ENCODE data around the gene NQO2.
"Not testable (repeated sequence)": the region's sequence is repeated elsewhere in the genome, so short reads cannot be mapped to it uniquely, and the experiment has no call there.

Gene NQO2

DNA sequence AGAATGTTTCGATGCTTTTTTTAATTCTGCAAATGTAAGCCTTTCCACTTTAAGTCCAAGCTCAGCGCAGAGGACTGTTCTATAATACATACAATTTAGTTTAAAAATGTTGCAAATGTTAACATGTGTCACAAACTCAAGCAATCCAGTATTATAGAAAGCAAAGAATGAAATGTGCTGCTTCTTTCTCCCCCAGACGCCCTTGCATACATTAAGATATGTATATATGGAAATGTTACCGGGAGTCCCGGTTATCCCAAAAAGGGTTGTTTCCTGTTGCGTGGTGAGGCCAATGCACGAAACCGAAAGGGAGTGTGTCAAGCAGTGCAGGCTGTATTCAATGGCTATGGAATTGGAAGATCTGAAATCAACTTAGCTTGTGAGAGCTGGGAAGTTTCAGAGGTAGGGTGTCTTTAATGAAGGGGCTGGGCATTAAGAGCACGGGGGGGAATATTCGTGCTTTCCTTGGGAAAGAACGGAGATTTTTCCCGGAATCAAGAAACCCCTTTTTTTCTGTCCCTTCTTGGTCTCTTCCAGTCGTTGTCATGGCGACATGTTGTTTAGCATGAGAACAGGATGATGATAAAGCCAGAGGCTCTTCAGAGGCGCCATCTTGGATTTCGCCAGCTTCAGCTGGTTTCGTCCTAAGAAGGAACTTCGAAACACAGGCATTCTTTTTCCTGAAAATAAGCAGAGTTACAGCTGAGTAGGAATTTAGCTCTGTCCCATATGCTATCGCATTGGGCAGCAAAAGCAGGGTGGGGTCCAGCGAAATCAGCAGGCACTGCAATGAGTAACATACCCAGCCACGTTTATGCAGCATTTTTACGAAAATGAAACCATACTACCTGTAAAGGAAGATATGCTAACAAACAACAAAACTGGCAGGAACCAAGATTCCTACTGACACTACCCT is 10.1 kb upstream of the NQO2 start:
- no peaks in the 10 kb centered on the region for H3K36me3 ChIP-seq (ENCODE audit: insufficient read depth, low read length)
- WGBS: 4% methylated on average over 21 of the region's 22 CpGs
- peaks cover 27% of the 10 kb centered on the region for H3K4me1 ChIP-seq (ENCODE audit: insufficient read depth, low read length)
- H3K27ac ChIP-seq (ENCODE audit: low read depth, low read length): peak overlapping the region; percentile 98
- H3K9me3 ChIP-seq (ENCODE audit: insufficient read depth, low read depth, low read length): no peaks in the 10 kb centered on the region
- H3K27me3 ChIP-seq (ENCODE audit: insufficient read depth, low read length): no peaks in the 10 kb centered on the region
- H3K9ac ChIP-seq (ENCODE audit: low read depth, low read length): peak overlapping the region; percentile 86
- H3K4me3 ChIP-seq (ENCODE audit: low read length): peak overlapping the region; percentile 59

DNA sequence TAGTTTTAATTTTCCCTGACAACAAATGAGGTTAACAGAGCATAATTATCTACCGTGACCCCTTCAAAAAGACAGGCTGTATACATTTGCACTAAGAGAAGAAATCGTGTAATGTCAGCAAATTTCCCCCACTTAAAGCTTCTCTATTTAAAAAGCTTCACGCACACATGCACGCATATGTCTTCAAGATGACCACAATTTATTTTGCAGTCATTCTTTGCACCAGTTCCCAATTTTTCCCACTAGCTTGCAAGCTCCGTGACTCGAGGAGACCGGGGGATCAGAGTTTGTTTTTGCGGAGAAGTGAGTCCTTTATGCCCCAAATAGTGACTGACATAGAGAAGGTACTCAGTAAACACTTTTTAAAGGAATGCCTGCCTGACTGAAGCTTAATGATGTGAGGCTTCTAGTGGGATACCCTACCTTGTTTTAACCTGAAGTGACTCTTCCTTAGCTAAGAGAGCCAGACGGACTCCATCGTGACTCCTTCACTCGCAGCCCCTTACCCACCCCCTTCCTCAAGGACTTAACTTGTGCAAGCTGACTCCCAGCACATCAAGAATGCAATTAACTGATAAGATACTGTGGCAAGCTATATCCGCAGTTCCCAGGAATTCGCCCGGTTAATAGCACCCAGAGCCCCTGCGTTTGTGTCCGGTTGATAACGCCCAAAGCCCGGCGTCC is 9.3 kb upstream of the NQO2 start:
- Histone ChIP-seq H3K27ac (ENCODE audit: low read depth, low read length) (peak overlapping the region; percentile 98), H3K4me3 (ENCODE audit: low read length) (peak overlapping the region; percentile 59), H3K9me3 (ENCODE audit: insufficient read depth, low read depth, low read length) (no peaks in the 10 kb centered on the region), H3K36me3 (ENCODE audit: insufficient read depth, low read length) (no peaks in the 10 kb centered on the region), H3K4me1 (ENCODE audit: insufficient read depth, low read length) (peaks cover 20% of the 10 kb centered on the region), H3K27me3 (ENCODE audit: insufficient read depth, low read length) (no peaks in the 10 kb centered on the region), H3K9ac (ENCODE audit: low read depth, low read length) (peak overlapping the region; percentile 86)
- WGBS: 73% methylated on average over 19 of the region's 19 CpGs

- 81% methylated on average over 10 of the region's 10 CpGs for WGBS
- Histone ChIP-seq H3K9me3 (ENCODE audit: insufficient read depth, low read depth, low read length) (no peaks in the 10 kb centered on the region), H3K4me3 (ENCODE audit: low read length) (no peak overlapping the region), H3K9ac (ENCODE audit: low read depth, low read length) (peak overlapping the region; percentile 86; the same call in 1 of the 2 replicates), H3K4me1 (ENCODE audit: insufficient read depth, low read length) (peaks cover 20% of the 10 kb centered on the region), H3K27me3 (ENCODE audit: insufficient read depth, low read length) (no peaks in the 10 kb centered on the region), H3K36me3 (ENCODE audit: insufficient read depth, low read length) (no peaks in the 10 kb centered on the region), H3K27ac (ENCODE audit: low read depth, low read length) (peak overlapping the region; percentile 98)
Measured at GRCh38 chr6:2990932-2991506, 8.7 kb upstream of the NQO2 start.

GRCh38 chr6:2992330-2992979 is 7.2 kb upstream of the NQO2 start:
- 94% methylated on average over 6 of the region's 6 CpGs for WGBS
- Histone ChIP-seq H3K9ac (ENCODE audit: low read depth, low read length) (no peak overlapping the region), H3K4me3 (ENCODE audit: low read length) (no peak overlapping the region)

DNA sequence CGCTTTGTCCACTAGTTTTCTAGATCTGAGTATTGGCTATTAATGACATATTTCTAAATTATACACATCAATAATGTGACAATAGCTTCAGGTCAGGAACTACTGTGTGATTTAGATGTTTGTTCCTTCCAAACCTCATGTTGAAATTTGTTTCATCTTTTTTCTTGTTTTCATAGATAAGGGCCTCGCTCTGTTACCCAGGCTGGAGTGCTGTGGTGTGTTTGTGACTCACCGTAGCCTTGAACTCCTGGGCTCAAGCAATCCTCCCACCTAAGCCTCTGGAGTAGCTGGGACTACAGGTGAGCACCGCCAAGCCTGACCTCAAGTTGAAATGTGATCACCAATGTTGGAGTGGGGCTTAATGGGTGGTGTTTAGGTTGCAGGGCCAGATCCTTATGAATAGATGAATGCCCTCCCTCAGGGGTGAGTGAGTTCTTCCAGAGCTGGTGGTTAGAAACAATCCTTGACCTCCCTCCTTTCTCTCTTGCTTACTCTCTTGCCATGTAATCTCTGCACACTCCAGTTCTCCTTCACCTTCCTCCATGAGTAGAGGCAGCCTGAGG is 5.9 kb upstream of the NQO2 start:
- Histone ChIP-seq H3K27ac (ENCODE audit: low read depth, low read length) (no peak overlapping the region), H3K4me1 (ENCODE audit: insufficient read depth, low read length) (peaks cover 21% of the 10 kb centered on the region), H3K9me3 (ENCODE audit: insufficient read depth, low read depth, low read length) (no peaks in the 10 kb centered on the region), H3K9ac (ENCODE audit: low read depth, low read length) (no peak overlapping the region), H3K27me3 (ENCODE audit: insufficient read depth, low read length) (peaks cover 3% of the 10 kb centered on the region; the same call in 1 of the 2 replicates), H3K4me3 (ENCODE audit: low read length) (no peak overlapping the region), H3K36me3 (ENCODE audit: insufficient read depth, low read length) (no peaks in the 10 kb centered on the region)
- 91% methylated on average over 3 of the region's 4 CpGs for WGBS

More at GRCh38 chr6:2992330-2992979, 7.2 kb upstream of the NQO2 start:
- Histone ChIP-seq H3K27ac (ENCODE audit: low read depth, low read length) (no peak overlapping the region), H3K27me3 (ENCODE audit: insufficient read depth, low read length) (no peaks in the 10 kb centered on the region), H3K36me3 (ENCODE audit: insufficient read depth, low read length) (no peaks in the 10 kb centered on the region), H3K4me1 (ENCODE audit: insufficient read depth, low read length) (peaks cover 20% of the 10 kb centered on the region), H3K9me3 (ENCODE audit: insufficient read depth, low read depth, low read length) (no peaks in the 10 kb centered on the region)

- not testable (repeated sequence) for H3K9ac ChIP-seq (ENCODE audit: low read depth, low read length); H3K27me3 ChIP-seq (ENCODE audit: insufficient read depth, low read length); H3K9me3 ChIP-seq (ENCODE audit: insufficient read depth, low read depth, low read length); H3K36me3 ChIP-seq (ENCODE audit: insufficient read depth, low read length); H3K27ac ChIP-seq (ENCODE audit: low read depth, low read length)
- Histone ChIP-seq H3K4me1 (ENCODE audit: insufficient read depth, low read length) (peaks cover 12% of the 10 kb centered on the region; the same call in 1 of the 2 replicates), H3K4me3 (ENCODE audit: low read length) (peak overlapping the region; percentile 77)
- 3% methylated on average over 8 of the region's 16 CpGs for WGBS
Measured at GRCh38 chr6:2998249-2998997, 1.3 kb upstream of the NQO2 start.

DNA sequence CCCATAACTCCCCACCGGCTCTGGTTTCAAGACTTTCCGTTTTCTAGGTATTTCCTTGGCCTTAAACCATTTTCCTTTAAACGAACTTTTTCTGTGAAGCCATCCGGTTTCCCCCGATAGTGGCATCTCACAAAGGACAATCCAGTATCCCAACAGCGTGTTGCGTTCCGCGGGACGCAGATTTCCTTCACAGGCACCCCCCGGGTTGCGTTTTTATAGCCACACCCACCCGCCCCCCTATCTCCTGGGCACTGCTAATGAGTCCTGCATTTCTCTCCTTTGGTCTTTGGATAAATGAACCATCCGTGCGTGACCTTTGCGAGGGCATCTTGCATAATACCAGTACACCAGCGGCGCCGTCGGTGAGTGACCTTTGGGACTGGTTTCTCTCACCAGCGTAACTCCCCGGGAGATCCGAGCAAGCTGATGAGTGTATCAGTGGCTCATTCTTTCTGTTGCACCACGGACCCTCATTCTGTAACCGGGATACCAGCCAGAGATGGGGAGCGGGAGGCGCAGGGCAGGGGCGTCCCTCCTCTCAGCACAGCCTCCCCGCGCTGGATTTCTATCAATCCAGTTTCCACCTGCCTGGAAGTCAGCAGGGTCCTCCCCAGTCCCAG is 586 bp upstream of the NQO2 start:
- Histone ChIP-seq H3K36me3 (ENCODE audit: insufficient read depth, low read length) (peaks cover 2% of the 10 kb centered on the region; the same call in 1 of the 2 replicates), H3K9ac (ENCODE audit: low read depth, low read length) (0 out of 2 replicates have a peak overlapping the region, but pooled peaks have one; percentile 20), H3K27ac (ENCODE audit: low read depth, low read length) (no peak overlapping the region), H3K9me3 (ENCODE audit: insufficient read depth, low read depth, low read length) (no peaks in the 10 kb centered on the region), H3K27me3 (ENCODE audit: insufficient read depth, low read length) (peaks cover 7% of the 10 kb centered on the region; the same call in 1 of the 2 replicates), H3K4me3 (ENCODE audit: low read length) (peak overlapping the region; percentile 77), H3K4me1 (ENCODE audit: insufficient read depth, low read length) (peaks cover 12% of the 10 kb centered on the region; the same call in 1 of the 2 replicates)
- under 1% methylated on average over 30 of the region's 30 CpGs for WGBS

DNA sequence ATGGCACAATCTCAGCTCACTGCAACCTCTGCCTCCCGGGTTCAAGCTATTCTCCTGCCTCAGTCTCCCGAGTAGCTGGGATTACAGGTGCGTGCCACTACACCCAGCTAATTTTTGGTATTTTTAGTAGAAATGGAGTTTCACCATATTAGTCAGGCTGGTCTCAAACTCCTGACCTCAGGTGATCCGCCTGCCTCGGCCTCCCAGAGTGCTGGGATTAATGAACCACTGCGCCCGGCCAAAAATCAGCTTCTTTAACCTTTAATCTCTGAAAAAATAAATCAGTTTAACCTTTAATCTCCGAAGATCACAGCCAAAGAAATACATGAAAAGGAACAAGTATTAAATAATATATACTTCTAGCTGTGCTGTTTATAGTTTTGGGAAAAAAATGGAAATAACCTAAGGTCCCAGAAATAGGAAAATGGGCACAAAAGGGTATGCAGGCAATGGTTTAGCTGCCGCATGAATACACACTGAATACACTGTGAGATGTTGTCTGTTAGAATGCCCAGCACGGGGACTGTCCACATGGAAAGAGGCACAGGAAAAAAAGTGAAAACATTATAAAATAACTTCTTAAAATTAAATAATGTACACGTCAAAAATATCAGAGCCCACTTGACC is 1.6 kb downstream of the NQO2 start:
- WGBS: 84% methylated on average over 8 of the region's 11 CpGs
- Histone ChIP-seq H3K27ac (ENCODE audit: low read depth, low read length) (no peak overlapping the region), H3K4me3 (ENCODE audit: low read length) (no peak overlapping the region; the same call in 1 of the 2 replicates)

GRCh38 chr6:3001773-3002293 is 2.1 kb downstream of the NQO2 start:
- Histone ChIP-seq H3K36me3 (ENCODE audit: insufficient read depth, low read length) (peaks cover 25% of the 10 kb centered on the region), H3K27ac (ENCODE audit: low read depth, low read length) (no peak overlapping the region), H3K27me3 (ENCODE audit: insufficient read depth, low read length) (peaks cover 7% of the 10 kb centered on the region; the same call in 1 of the 2 replicates), H3K9ac (ENCODE audit: low read depth, low read length) (no peak overlapping the region), H3K9me3 (ENCODE audit: insufficient read depth, low read depth, low read length) (no peaks in the 10 kb centered on the region), H3K4me1 (ENCODE audit: insufficient read depth, low read length) (peaks cover 18% of the 10 kb centered on the region; the same call in 1 of the 2 replicates), H3K4me3 (ENCODE audit: low read length) (no peak overlapping the region)
- WGBS: 54% methylated on average over 2 of the region's 2 CpGs

More for the DNA sequence above, 1.6 kb downstream of the NQO2 start:
- Histone ChIP-seq H3K4me1 (ENCODE audit: insufficient read depth, low read length) (peaks cover 18% of the 10 kb centered on the region; the same call in 1 of the 2 replicates), H3K9me3 (ENCODE audit: insufficient read depth, low read depth, low read length) (no peaks in the 10 kb centered on the region), H3K9ac (ENCODE audit: low read depth, low read length) (no peak overlapping the region), H3K36me3 (ENCODE audit: insufficient read depth, low read length) (peaks cover 19% of the 10 kb centered on the region), H3K27me3 (ENCODE audit: insufficient read depth, low read length) (peaks cover 7% of the 10 kb centered on the region; the same call in 1 of the 2 replicates)
